C4-2B (cell line): ENCODE results near the gene RPL15.

ENCODE experiments used
- ZFX ChIP-seq: fragments of 450-650 bp; IDR thresholded peaks from 2 replicates; pipeline ENCODE4 v1.6.1; 2017
- TF ChIP-seq, protein P1 (sequence below): fragments of 450-650 bp; conservative IDR thresholded peaks from 2 replicates; pipeline ENCODE4 v1.5.1; 2017; ENCODE audit warnings: mild to moderate bottlenecking

DNA sequence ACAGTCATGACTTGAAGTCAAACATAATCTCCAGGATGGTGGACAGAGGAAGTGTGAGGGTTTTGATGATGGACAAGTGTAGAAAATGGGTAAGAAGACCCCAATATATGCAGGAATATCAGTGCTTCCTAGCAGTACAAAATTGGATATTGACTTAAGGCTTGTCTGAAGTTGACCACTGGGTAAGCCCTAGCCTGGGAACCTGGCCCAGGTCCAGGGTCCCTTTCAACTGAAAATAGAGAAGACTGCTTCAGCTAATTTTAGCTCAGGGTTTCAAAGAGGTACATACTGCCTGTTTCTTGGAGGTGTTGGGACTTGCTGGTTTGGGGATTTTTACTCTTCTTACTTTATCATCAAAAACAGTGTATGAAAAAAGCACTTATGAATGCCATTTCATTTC lies 32.9 kb downstream of the RPL15 start:
- TF ChIP-seq, protein P1, sequence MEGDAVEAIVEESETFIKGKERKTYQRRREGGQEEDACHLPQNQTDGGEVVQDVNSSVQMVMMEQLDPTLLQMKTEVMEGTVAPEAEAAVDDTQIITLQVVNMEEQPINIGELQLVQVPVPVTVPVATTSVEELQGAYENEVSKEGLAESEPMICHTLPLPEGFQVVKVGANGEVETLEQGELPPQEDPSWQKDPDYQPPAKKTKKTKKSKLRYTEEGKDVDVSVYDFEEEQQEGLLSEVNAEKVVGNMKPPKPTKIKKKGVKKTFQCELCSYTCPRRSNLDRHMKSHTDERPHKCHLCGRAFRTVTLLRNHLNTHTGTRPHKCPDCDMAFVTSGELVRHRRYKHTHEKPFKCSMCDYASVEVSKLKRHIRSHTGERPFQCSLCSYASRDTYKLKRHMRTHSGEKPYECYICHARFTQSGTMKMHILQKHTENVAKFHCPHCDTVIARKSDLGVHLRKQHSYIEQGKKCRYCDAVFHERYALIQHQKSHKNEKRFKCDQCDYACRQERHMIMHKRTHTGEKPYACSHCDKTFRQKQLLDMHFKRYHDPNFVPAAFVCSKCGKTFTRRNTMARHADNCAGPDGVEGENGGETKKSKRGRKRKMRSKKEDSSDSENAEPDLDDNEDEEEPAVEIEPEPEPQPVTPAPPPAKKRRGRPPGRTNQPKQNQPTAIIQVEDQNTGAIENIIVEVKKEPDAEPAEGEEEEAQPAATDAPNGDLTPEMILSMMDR: no peak
- TF ChIP-seq ZFX: no peak
